ENCODE data around the gene COX14.

COX14 gene

GRCh38 chr12:50111693-50112455, at the start of gene COX14:
TSS of gene COX14 (plus strand) at chr12:50112236. CDS start at chr12:50120044, 7,808 bp downstream.
- TF ChIP-seq ZNF274 (IDR thresholded peaks at IDR 0.05; ENCODE audit: low read depth, low read length), result no peak
- H3K4me3 ChIP-seq (ENCODE audit: low read length), result peak within 1 kb of the TSS; percentile 96

DNA sequence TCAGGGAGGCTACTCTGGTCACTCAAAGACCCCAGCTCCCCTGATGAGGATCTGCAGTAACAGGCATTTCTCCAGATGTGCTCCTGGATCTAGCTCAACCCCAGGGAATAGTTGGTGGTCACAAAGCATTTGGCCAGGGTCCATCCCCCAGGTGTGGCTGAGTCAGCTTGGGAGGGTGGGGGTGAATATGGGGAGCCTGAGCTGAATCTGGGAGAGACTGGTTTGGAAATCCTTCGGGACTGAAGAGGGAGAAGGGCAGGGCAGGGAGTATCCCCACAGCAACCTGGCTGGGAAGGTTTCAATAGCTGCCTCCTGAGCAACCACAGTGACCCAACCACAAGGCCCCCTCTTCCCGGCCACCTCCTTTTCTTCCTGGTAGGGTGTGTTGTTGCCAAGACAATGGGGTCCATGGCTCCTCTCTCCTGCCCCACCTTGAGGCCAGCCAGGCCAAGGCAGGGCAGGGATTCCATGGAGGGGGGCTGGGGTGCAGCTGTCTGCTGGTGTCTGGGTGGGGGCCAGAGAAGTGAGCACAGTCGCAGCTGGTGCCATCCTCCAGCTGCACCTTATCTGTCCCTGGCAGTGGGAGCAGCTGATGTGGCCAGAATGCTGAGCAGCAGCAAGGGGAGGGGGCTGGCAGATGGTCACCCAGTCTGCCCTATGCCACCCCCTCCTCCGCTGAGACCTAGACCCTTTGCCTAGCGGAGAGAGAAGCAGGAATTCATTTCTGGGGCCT, 49.1 kb upstream of the COX14 start:
- TF ChIP-seq ZNF274 (IDR thresholded peaks at IDR 0.05; ENCODE audit: low read depth, low read length), result no peak
- H3K4me3 ChIP-seq (ENCODE audit: low read length), result no peak overlapping the region

GRCh38 chr12:50065726-50066310, 46.2 kb upstream of the COX14 start:
- H3K4me3 ChIP-seq (ENCODE audit: low read length), result no peak overlapping the region
- no peak for TF ChIP-seq ZNF274 (IDR thresholded peaks at IDR 0.05; ENCODE audit: low read depth, low read length)

DNA sequence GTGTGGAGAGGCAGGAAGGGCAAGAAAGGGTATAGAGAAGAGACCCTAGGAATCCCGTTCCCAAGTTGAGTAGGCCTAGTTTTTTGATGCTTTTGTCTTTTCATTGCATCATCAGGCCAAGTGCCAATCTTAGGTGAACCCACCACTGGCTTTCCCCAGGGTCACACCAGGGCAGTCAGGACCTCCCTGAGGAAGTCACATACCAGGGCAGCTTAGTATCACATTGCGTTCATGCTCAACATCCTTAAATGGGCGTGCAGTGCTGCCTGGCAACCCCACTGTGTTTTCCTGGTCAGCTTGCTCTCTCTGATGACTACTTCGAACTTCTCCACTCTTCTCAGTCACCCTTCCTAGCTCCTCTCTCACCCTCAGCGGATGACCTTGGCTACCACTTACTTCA, 45.6 kb upstream of the COX14 start:
- no peak overlapping the region for H3K4me3 ChIP-seq (ENCODE audit: low read length)
- no peak for TF ChIP-seq ZNF274 (IDR thresholded peaks at IDR 0.05; ENCODE audit: low read depth, low read length)

DNA sequence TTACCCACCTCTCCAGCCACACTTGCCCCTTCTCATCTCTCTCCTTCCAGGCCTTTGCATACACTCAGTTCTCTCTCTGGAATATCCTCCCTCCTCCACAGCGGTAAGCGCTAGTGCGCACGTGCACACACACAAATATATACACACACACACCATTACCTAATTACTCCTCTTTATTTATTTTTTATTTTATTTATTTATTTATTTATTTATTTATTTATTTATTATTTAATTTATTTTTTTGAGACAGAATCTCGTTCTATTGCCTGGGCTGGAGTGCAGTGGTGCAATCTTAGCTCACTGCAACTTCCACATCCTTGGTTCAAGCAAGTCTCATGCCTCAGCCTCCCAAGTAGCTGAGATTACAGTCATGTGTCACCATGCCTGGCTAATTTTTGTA, 43.0 kb upstream of the COX14 start:
- no peak for TF ChIP-seq ZNF274 (IDR thresholded peaks at IDR 0.05; ENCODE audit: low read depth, low read length)
- no peak overlapping the region for H3K4me3 ChIP-seq (ENCODE audit: low read length)

DNA sequence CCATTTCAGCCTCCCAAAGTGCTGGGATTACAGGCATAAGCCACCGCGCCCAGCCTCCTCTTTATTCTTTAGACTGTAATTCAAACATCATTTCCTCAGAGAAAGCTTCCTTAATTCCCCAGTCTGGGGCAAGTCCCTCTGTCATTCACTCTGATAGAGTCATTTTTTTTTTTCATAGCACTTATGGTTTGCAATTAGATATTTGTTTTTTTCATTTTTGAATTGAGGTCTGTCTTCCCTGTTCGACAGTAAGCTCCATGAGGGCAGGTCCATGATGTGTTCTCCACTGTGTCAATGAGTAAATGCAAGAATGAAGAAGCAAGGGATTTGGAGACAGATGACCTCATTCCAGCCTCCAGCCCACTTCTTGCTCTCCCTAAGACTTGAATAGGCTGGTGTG, 42.5 kb upstream of the COX14 start:
- TF ChIP-seq ZNF274 (IDR thresholded peaks at IDR 0.05; ENCODE audit: low read depth, low read length), result no peak
- H3K4me3 ChIP-seq (ENCODE audit: low read length), result no peak overlapping the region

DNA sequence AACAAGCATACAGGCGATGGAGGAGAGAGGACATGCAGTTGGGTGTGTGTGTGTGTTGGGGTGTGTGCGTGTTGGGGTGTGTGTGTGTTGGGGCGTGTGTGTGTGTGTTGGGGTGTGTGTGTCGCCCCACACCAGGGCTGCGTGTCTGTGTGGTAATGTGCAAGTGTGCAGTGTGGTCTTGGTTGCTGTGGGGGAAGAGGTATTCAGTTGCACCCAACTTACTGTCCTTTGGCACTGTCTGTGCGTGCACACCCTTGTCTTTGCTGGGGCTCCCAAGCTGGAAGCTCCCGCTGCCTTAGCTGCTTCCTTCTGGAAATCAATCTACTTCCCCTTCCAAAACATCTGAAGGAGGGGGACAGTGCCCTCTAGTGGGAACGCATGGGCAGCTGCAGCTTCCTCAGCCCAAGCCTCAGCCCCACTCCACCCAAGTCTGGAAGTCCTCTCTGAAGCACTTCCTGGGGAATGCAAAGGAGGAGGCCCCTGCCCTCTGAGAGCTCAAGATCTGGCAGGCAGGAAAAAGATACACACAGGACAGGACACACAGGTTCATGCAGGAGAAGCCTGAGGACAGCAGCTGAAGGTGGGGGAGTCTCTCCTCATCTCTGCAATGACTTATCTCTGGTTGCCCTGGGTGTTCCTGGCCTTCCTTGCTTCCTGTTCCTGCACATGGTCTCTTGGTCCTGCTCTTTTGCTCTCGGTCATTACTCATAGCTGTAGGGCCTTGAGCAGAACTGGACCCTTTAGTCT, 41.5 kb upstream of the COX14 start:
- no peak for TF ChIP-seq ZNF274 (IDR thresholded peaks at IDR 0.05; ENCODE audit: low read depth, low read length)
- H3K4me3 ChIP-seq (ENCODE audit: low read length), result no peak overlapping the region

DNA sequence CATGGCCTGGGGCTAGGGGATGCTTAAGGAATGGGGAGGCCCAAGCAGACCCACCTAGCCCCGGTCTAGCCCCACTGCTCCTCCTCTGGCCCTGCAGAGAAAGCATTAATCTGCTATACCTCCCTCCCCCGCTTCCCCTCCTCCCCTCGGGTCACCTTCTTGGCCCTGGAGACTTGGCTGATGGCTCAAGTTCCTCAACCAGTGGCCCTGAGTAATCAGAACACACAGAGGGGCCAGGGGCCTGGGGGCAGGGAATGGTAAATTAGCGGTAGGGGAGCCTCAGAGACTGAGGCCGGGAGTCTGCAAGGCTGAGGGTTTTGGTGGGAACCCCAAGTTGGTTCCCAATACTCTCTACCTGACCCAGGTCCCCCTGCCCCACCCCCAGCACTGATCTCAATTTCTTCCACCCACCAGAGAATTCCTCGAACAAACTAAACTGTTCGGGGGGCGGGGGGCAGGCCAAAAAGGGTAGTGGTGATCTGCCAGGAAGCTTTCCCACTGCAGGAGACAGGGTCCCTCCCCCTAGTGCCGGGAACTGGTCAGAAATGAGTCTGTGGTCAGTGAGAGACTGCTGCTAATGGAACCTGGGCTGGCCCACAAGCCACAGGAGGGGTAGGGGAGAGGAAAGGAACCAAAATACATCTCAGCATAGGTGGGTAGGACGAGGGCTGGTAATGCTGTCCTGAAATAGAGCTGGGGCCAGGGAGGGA, 39.7 kb upstream of the COX14 start:
- TF ChIP-seq ZNF274 (IDR thresholded peaks at IDR 0.05; ENCODE audit: low read depth, low read length), result no peak
- H3K4me3 ChIP-seq (ENCODE audit: low read length), result no peak overlapping the region

DNA sequence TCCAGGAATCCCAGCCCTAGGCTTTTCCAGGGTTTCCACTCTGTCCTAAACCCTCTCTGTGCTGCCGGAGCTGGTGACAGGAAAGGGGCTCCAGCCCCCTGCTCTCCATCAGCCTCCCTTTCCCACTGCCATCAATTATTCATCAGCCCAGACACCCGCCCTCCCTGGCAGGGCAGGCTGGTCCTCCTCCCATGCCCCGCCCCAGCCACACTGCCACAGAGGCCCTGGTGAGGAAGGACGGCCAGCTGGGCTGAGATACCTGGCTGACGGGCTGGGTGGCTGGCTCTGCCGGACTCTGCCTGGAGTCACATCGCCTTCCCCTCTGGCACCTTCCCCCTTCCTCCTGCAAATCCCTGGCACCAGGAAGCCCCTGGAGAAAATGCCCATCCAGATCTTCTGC, 38.8 kb upstream of the COX14 start:
- H3K4me3 ChIP-seq (ENCODE audit: low read length), result no peak overlapping the region
- no peak for TF ChIP-seq ZNF274 (IDR thresholded peaks at IDR 0.05; ENCODE audit: low read depth, low read length)

DNA sequence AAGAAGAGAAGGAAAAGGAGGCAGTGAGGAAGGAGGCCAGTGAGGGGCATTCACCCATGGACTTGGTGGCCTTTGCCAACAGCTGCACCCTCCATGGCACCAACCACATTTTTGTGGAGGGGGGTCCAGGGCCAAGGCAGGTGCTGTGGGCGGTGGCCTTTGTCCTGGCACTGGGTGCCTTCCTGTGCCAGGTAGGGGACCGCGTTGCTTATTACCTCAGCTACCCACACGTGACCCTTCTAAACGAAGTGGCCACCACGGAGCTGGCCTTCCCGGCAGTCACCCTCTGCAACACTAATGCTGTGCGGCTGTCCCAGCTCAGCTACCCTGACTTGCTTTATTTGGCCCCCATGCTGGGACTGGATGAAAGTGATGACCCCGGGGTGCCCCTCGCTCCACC, 38.3 kb upstream of the COX14 start:
- TF ChIP-seq ZNF274 (IDR thresholded peaks at IDR 0.05; ENCODE audit: low read depth, low read length), result no peak
- no peak overlapping the region for H3K4me3 ChIP-seq (ENCODE audit: low read length)

GRCh38 chr12:50074936-50075807, 36.9 kb upstream of the COX14 start:
- H3K4me3 ChIP-seq (ENCODE audit: low read length), result no peak overlapping the region
- no peak for TF ChIP-seq ZNF274 (IDR thresholded peaks at IDR 0.05; ENCODE audit: low read depth, low read length)

- no peak for TF ChIP-seq ZNF274 (IDR thresholded peaks at IDR 0.05; ENCODE audit: low read depth, low read length)
- H3K4me3 ChIP-seq (ENCODE audit: low read length), result no peak overlapping the region
These were observed 36.2 kb upstream of the COX14 start for GRCh38 chr12:50075808-50076170.

GRCh38 chr12:50077099-50077498, 34.9 kb upstream of the COX14 start:
- TF ChIP-seq ZNF274 (IDR thresholded peaks at IDR 0.05; ENCODE audit: low read depth, low read length), result no peak
- no peak overlapping the region for H3K4me3 ChIP-seq (ENCODE audit: low read length)

All from GM08714 (cell line).